Activated B cell treated with CpG ODN at 0.5 μM for 24 hours (primary cell): ENCODE measurements around the gene NPAS3. TPM values are rescaled to one million over a fixed set of nuclear protein-coding genes. Genes with fewer than 3 reads are reported as not detected.

ENCODE experiments used
- ATAC-seq: fragments of 200-7000 bp; cut with Tn5 transposase; one replicate; pipeline ENCODE4 v1.10.0; 2021; ENCODE audit warnings: low read depth, mild to moderate bottlenecking, moderate library complexity
- CTCF ChIA-PET: fragments of 350-600 bp; sonication (Branson Sonifier 250); formaldehyde crosslinking; loops from one replicate; lab custom pipeline; 2021; ENCODE audit warnings: antibody characterized with exemption; lab: Charles Lee
- POLR2A ChIA-PET: fragments of 350-600 bp; sonication (Branson Sonifier 250); formaldehyde crosslinking; loops from one replicate; lab custom pipeline; 2021; ENCODE audit warnings: antibody characterized with exemption; lab: Charles Lee
- DNase-seq: peaks from one replicate; pipeline ENCODE4 v3.0.0; 2022
- H3K27ac Mint-ChIP-seq: one replicate; pipeline ENCODE4 v1.8.0; 2020; ENCODE audit warnings: mixed read lengths
- H3K27me3 Mint-ChIP-seq: one replicate; pipeline ENCODE4 v1.8.0; 2021; ENCODE audit warnings: mixed read lengths
- H3K36me3 Mint-ChIP-seq: one replicate; pipeline ENCODE4 v1.8.0; 2021; ENCODE audit warnings: low read depth, mixed read lengths
- H3K4me1 Mint-ChIP-seq: one replicate; pipeline ENCODE4 v1.8.0; 2021; ENCODE audit warnings: mixed read lengths
- H3K4me3 Mint-ChIP-seq: one replicate; pipeline ENCODE4 v1.8.0; 2020; ENCODE audit warnings: mild to moderate bottlenecking, mixed read lengths
- H3K9me3 Mint-ChIP-seq: one replicate; pipeline ENCODE4 v1.8.0; 2020; ENCODE audit warnings: mixed read lengths
- CTCF ChIP-seq: fragments of 200-600 bp; IDR thresholded peaks from one replicate; pipeline ENCODE4 v1.8.0; 2022; ENCODE audit warnings: antibody characterized with exemption, mild to moderate bottlenecking
- intact Hi-C: fragments of 100-400 bp; cut with micrococcal nuclease; formaldehyde crosslinking; loops from one replicate; pipeline ENCODE4 v1.15.1; 2024
- total RNA-seq: library from RNA; stranded (reverse); gene quantifications from 2 replicates; pipeline ENCODE4 v1.2.3, GENCODE V29; 2022

The NPAS3 gene
- total RNA-seq, 1 donor from 2014 or later: not detected

- H3K27ac Mint-ChIP-seq: no peak overlapping the region
- intact Hi-C loops: no loop called here
- TF ChIP-seq CTCF: no peak
- CTCF ChIA-PET: no interaction called here
- H3K36me3 Mint-ChIP-seq: no peaks in the 10 kb centered on the region
- H3K4me1 Mint-ChIP-seq: no peaks in the 10 kb centered on the region
- DNase-seq: no peak
- POLR2A ChIA-PET: no interaction called here
- ATAC-seq: no peak
- H3K27me3 Mint-ChIP-seq: no peaks in the 10 kb centered on the region
- H3K9me3 Mint-ChIP-seq: peaks cover 3% of the 10 kb centered on the region
- no peak overlapping the region for H3K4me3 Mint-ChIP-seq
Measured at GRCh38 chr14:33194551-33194950, 255.9 kb downstream of the NPAS3 start.

GRCh38 chr14:33198684-33199083 is 260.0 kb downstream of the NPAS3 start:
- POLR2A ChIA-PET: no interaction called here
- intact Hi-C loops: no loop called here
- Mint-ChIP-seq H3K4me1 (no peaks in the 10 kb centered on the region), H3K9me3 (peaks cover 5% of the 10 kb centered on the region), H3K4me3 (no peak overlapping the region), H3K36me3 (no peaks in the 10 kb centered on the region), H3K27ac (no peak overlapping the region), H3K27me3 (no peaks in the 10 kb centered on the region)
- no peak for ATAC-seq
- CTCF ChIA-PET: no interaction called here
- no peak for DNase-seq
- no peak for TF ChIP-seq CTCF

GRCh38 chr14:33201116-33201515 is 262.4 kb downstream of the NPAS3 start:
- H3K9me3 Mint-ChIP-seq: peaks cover 5% of the 10 kb centered on the region
- intact Hi-C loops: no loop called here
- TF ChIP-seq CTCF: no peak
- H3K36me3 Mint-ChIP-seq: no peaks in the 10 kb centered on the region
- DNase-seq (no peak), ATAC-seq (no peak)
- POLR2A ChIA-PET: no interaction called here
- H3K4me1 Mint-ChIP-seq: no peaks in the 10 kb centered on the region
- CTCF ChIA-PET: no interaction called here
- H3K4me3 Mint-ChIP-seq: no peak overlapping the region
- no peak overlapping the region for H3K27ac Mint-ChIP-seq
- no peaks in the 10 kb centered on the region for H3K27me3 Mint-ChIP-seq

- intact Hi-C loops: no loop called here
- ChIA-PET POLR2A (no interaction called here), CTCF (no interaction called here)
- ATAC-seq (no peak), DNase-seq (no peak)
- Mint-ChIP-seq H3K27me3 (no peaks in the 10 kb centered on the region), H3K36me3 (no peaks in the 10 kb centered on the region), H3K4me1 (no peaks in the 10 kb centered on the region), H3K27ac (no peak overlapping the region), H3K4me3 (no peak overlapping the region), H3K9me3 (peaks cover 2% of the 10 kb centered on the region)
- TF ChIP-seq CTCF: no peak
Measured at GRCh38 chr14:33206981-33207380, 268.3 kb downstream of the NPAS3 start.

- no peak for ATAC-seq
- no peaks in the 10 kb centered on the region for H3K36me3 Mint-ChIP-seq
- H3K4me1 Mint-ChIP-seq: no peaks in the 10 kb centered on the region
- no peak for DNase-seq
- no peaks in the 10 kb centered on the region for H3K27me3 Mint-ChIP-seq
- no peak overlapping the region for H3K27ac Mint-ChIP-seq
- TF ChIP-seq CTCF: no peak
- POLR2A ChIA-PET: no interaction called here
- no peak overlapping the region for H3K4me3 Mint-ChIP-seq
- CTCF ChIA-PET: no interaction called here
- intact Hi-C loops: no loop called here
- peaks cover 2% of the 10 kb centered on the region for H3K9me3 Mint-ChIP-seq
Measured at GRCh38 chr14:33207467-33208017, 268.9 kb downstream of the NPAS3 start.
